ENCODE measurements around the gene HYDIN. TPM values are rescaled to one million over a fixed set of nuclear protein-coding genes. Genes with fewer than 3 reads are reported as not detected.

The HYDIN gene
- total RNA-seq, 4 donors from 2014 or later = 0.40 to 1.1 (median 0.47) TPM; not detected in 1

DNA sequence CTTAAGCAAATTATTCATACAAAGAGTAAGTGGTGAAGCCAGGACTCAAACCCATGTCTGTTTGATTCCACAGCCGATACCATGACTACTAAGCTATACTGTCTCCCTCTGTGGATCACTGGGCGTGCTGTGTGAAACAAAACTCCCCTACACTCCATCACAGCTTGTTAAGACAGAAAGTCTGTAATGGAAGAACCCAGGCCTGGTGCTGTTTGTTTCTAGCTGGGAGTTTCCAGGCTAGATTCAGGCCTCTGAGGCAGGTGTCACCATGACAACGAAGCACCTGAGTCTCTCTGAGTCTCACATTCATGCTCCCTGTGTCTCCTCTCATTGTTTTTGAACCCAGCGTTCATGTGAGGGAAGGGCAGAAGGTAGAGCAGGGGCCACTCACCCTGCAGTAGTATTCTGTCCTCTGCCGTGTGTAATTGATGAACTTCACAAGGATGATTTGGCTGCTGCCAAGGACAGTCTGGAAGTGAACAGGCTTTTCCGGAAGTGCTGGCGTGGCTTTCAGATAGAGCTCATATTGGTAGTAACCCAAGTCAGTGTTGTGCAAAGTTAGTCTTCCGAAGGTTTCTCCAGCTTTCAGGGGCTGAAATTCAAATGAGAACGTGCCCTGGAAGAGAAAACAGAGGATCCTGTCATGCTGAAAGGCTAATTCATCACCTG is 421.0 kb downstream of the HYDIN start:
- Histone ChIP-seq H3K36me3 (no peaks in the 10 kb centered on the region), H3K9me3 (no peaks in the 10 kb centered on the region), H3K27me3 (peaks cover 13% of the 10 kb centered on the region), H3K27ac (no peak overlapping the region), H3K4me3 (no peak overlapping the region), H3K4me1 (no peaks in the 10 kb centered on the region)
- WGBS = 57% methylated on average over 9 of the region's 9 CpGs
- no peak for DNase-seq (ENCODE audit: low spot score in 2 of 2)
- TF ChIP-seq POLR2A (IDR thresholded peaks at IDR 0.05) = no peak
- TF ChIP-seq EP300 (IDR thresholded peaks at IDR 0.05) = no peak
- TF ChIP-seq, protein P1, sequence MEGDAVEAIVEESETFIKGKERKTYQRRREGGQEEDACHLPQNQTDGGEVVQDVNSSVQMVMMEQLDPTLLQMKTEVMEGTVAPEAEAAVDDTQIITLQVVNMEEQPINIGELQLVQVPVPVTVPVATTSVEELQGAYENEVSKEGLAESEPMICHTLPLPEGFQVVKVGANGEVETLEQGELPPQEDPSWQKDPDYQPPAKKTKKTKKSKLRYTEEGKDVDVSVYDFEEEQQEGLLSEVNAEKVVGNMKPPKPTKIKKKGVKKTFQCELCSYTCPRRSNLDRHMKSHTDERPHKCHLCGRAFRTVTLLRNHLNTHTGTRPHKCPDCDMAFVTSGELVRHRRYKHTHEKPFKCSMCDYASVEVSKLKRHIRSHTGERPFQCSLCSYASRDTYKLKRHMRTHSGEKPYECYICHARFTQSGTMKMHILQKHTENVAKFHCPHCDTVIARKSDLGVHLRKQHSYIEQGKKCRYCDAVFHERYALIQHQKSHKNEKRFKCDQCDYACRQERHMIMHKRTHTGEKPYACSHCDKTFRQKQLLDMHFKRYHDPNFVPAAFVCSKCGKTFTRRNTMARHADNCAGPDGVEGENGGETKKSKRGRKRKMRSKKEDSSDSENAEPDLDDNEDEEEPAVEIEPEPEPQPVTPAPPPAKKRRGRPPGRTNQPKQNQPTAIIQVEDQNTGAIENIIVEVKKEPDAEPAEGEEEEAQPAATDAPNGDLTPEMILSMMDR (IDR thresholded peaks at IDR 0.05) = no peak
- no peak for TF ChIP-seq POLR2AphosphoS5 (IDR thresholded peaks at IDR 0.05)

DNA sequence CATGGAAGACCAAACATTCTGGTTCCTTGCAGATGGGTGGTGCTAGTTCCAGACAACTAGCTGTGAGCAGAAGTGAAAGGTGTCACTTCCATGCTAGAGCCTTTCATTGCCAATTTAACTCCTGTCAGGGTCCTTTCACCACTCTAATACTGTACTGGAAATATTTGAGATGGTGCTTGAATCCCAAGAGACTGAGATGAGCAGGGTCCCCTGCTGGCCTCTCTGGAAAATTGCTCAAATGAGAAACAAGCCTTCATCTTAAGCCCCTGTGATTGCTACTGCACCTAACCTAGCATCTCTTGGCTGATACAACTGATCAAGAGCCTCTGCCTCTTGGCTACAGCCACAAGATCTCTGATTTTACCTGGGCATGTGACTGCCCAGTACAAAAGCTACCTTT is 422.2 kb downstream of the HYDIN start:
- Histone ChIP-seq H3K4me3 (no peak overlapping the region), H3K36me3 (no peaks in the 10 kb centered on the region), H3K27ac (no peak overlapping the region), H3K4me1 (no peaks in the 10 kb centered on the region), H3K9me3 (peaks cover 3% of the 10 kb centered on the region), H3K27me3 (peaks cover 13% of the 10 kb centered on the region)
- DNase-seq (ENCODE audit: low spot score in 2 of 2) = no peak
- no peak for TF ChIP-seq POLR2AphosphoS5 (IDR thresholded peaks at IDR 0.05)
- no peak for TF ChIP-seq EP300 (IDR thresholded peaks at IDR 0.05)
- no peak for TF ChIP-seq POLR2A (IDR thresholded peaks at IDR 0.05)
- TF ChIP-seq, protein P1 (IDR thresholded peaks at IDR 0.05) = no peak

DNA sequence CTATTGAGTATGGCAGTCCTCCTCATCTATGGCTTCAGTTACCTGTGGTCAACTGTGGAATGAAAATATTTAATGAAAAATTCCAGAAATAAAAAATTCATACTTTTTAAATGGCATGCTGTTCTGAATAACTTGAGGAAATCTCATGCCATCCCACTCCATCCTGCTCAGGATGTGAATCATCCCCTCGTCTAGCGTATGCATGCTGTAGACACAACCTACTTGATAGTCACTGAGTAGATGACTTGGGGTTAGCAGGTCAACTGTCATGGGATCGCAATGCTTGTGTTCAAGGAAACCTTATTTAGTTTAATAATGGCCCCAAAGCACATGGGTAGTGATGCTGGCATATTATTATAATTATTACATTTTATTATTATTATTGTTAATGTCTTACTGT is 424.7 kb downstream of the HYDIN start:
- Histone ChIP-seq H3K4me3 (no peak overlapping the region), H3K36me3 (no peaks in the 10 kb centered on the region), H3K27ac (no peak overlapping the region), H3K4me1 (no peaks in the 10 kb centered on the region), H3K9me3 (peaks cover 3% of the 10 kb centered on the region), H3K27me3 (peaks cover 13% of the 10 kb centered on the region)
- no peak for DNase-seq (ENCODE audit: low spot score in 2 of 2)
- TF ChIP-seq, protein P1 (IDR thresholded peaks at IDR 0.05) = no peak
- TF ChIP-seq EP300 (IDR thresholded peaks at IDR 0.05) (no peak), POLR2AphosphoS5 (IDR thresholded peaks at IDR 0.05) (no peak), POLR2A (IDR thresholded peaks at IDR 0.05) (no peak)
- 66% methylated on average over 3 of the region's 3 CpGs for WGBS

DNA sequence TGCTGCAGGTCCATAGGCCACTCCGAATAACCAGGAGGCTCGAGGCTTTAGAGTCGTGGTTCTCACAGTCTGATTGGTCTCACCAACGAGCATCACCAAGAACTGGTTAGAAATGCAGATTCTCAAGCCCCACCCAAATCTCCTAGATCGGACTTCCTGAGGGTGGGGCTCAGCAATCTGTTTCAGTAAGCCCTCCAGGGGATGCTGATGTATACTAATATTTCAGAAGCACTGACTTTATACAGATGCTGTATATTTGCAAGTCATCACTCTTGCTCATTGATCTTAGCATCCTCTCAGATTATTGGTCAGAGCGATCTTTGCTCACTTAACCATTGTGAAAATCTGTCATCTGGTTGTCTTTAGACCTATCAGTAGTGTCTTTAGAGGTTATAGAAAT is 425.1 kb downstream of the HYDIN start:
- Histone ChIP-seq H3K27ac (no peak overlapping the region), H3K4me3 (no peak overlapping the region), H3K9me3 (peaks cover 3% of the 10 kb centered on the region), H3K36me3 (no peaks in the 10 kb centered on the region), H3K27me3 (peaks cover 9% of the 10 kb centered on the region), H3K4me1 (peaks cover 3% of the 10 kb centered on the region)
- no peak for DNase-seq (ENCODE audit: low spot score in 2 of 2)
- WGBS = 78% methylated on average over 6 of the region's 6 CpGs
- TF ChIP-seq, protein P1 (IDR thresholded peaks at IDR 0.05) = no peak
- no peak for TF ChIP-seq POLR2A (IDR thresholded peaks at IDR 0.05)
- TF ChIP-seq POLR2AphosphoS5 (IDR thresholded peaks at IDR 0.05) = no peak
- TF ChIP-seq EP300 (IDR thresholded peaks at IDR 0.05) = no peak

DNA sequence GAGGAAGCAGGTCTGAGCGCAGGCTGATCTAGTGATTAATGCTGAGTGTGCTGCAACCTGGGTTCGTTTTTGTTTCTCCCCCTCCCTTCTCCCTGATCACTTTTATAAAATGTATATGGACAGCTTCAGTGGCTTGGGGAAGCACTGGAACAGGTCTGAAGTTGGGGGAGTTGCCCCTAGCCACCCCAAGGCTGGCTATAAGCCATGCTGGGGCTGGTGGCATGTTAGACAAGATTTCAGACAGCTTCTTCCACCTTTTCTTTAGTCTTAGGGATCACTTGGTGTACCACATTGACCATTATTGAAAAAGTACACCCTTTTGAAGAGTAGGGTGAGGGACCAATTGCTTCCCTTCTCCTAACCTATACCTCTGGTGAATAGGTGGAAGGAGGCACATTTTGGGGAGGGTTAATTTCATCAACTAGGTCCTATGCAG is 425.8 kb downstream of the HYDIN start:
- DNase-seq (ENCODE audit: low spot score in 2 of 2) = no peak
- Histone ChIP-seq H3K4me3 (no peak overlapping the region), H3K27me3 (peaks cover 9% of the 10 kb centered on the region), H3K27ac (no peak overlapping the region), H3K9me3 (peaks cover 3% of the 10 kb centered on the region), H3K36me3 (no peaks in the 10 kb centered on the region), H3K4me1 (peaks cover 10% of the 10 kb centered on the region)
- 48% methylated on average over 2 of the region's 2 CpGs for WGBS
- no peak for TF ChIP-seq EP300 (IDR thresholded peaks at IDR 0.05)
- no peak for TF ChIP-seq POLR2A (IDR thresholded peaks at IDR 0.05)
- TF ChIP-seq, protein P1 (IDR thresholded peaks at IDR 0.05) = no peak
- TF ChIP-seq POLR2AphosphoS5 (IDR thresholded peaks at IDR 0.05) = no peak

Data from suprapubic skin (tissue), 4 donors.